Stomach (tissue), 9 donors: ENCODE results near the gene AK1. TPM values are rescaled to one million over a fixed set of nuclear protein-coding genes. Genes with fewer than 3 reads are reported as not detected.
A peak's percentile ranks its signal among the peaks of the same experiment; 100 is the strongest.

Source experiments
- DNase-seq, 2 donors: peaks; one replicate each; pipeline versions ENCODE4 v3.0.0 to v3.0.0-alpha.2; 2013 to 2019
- H3K27ac ChIP-seq, 5 donors: fragments of 200-600 bp in 4 of 5; sonication (generic) in 4 of 5; one replicate each; pipeline ENCODE4 v1.5.1; 2013 to 2019; ENCODE audit warnings: mild to moderate bottlenecking in 1 of 5, moderate library complexity in 1 of 5
- H3K27me3 ChIP-seq, 3 donors: fragments of 200-600 bp; sonication (generic); one replicate each; pipeline ENCODE4 v1.5.1; 2017 to 2019; ENCODE audit warnings: mixed run types in 1 of 3
- H3K36me3 ChIP-seq, 4 donors: fragments of 200-600 bp; sonication (generic); 1 replicate in 3 of 4; 2 replicates in 1 of 4; pipeline ENCODE4 v1.5.1; 2016 to 2019
- H3K4me1 ChIP-seq, 4 donors: fragments of 200-600 bp; sonication (generic); one replicate each; pipeline ENCODE4 v1.5.1; 2016 to 2019
- H3K4me3 ChIP-seq, 4 donors: fragments of 200-600 bp; sonication (generic) in 3 of 4; one replicate each; pipeline ENCODE4 v1.5.1; 2016 to 2019; ENCODE audit warnings: mild to moderate bottlenecking in 1 of 4
- H3K9me3 ChIP-seq, 4 donors: fragments of 200-600 bp; sonication (generic); one replicate each; pipeline ENCODE4 v1.5.1; 2016 to 2019
- CTCF ChIP-seq, 7 experiments: fragments of 450-650 bp in 4 of 7; fragments of 200-600 bp in 3 of 7; sonication (generic) in 3 of 7; IDR thresholded peaks; one replicate each; pipeline ENCODE4 v1.5.1; 2016 to 2019; ENCODE audit warnings: antibody characterized with exemption in 7 of 7, control low read depth in 2 of 7, mild to moderate bottlenecking in 1 of 7
- EP300 ChIP-seq: sonication (generic); formaldehyde crosslinking; IDR thresholded peaks from one replicate; pipeline ENCODE4 v1.6.1; 2017; ENCODE audit warnings: antibody characterized with exemption
- POLR2A ChIP-seq, 4 donors: fragments of 450-650 bp; IDR thresholded peaks; one replicate each; pipeline ENCODE4 v1.6.1; 2016; ENCODE audit warnings: antibody characterized with exemption in 4 of 4, control low read depth in 2 of 4, mild to moderate bottlenecking in 1 of 4, moderate library complexity in 1 of 4
- POLR2AphosphoS5 ChIP-seq, 3 donors: sonication (generic); formaldehyde crosslinking; IDR thresholded peaks; one replicate each; pipeline ENCODE4 v1.6.1; 2016; ENCODE audit warnings: antibody characterized with exemption in 3 of 3
- WGBS, 5 donors: extraction: QIAGEN DNeasy Blood & Tissue Kit in 3 of 5; methylation state at CpG; one replicate each; pipeline versions ENCODE4 v1.1.5 to v1.1.7; 2013 to 2018; 5-methylcytosine and 5-hydroxymethylcytosine counted together
- intact Hi-C: fragments of 100-400 bp; cut with DNase I; formaldehyde crosslinking; loops from one replicate; pipeline ENCODE4 v1.15.1; 2023; ENCODE audit warnings: low total_unique reads
- polyA plus RNA-seq, 3 donors: library from polyadenylated mRNA; stranded (reverse); fragments of 200-250 nt; gene quantifications; one replicate each; pipeline ENCODE4 v1.2.3, GENCODE V29; 2013
- total RNA-seq, 5 donors: library from RNA; depleted of rRNA; stranded (reverse); fragments of >200 nt; gene quantifications; one replicate each; pipeline versions ENCODE4 v1.1.0 to v1.2.3, GENCODE V29; 2014 to 2016
- donor health status: healthy with polysubstance abuse.
- donor health status: Bipolar disorder and iron deficiency.
- donor health status: healthy.

The AK1 gene
- total and polyA plus RNA-seq, 8 donors = 7.2 to 92.1 (median 64.4) TPM; not detected in 1

- intact Hi-C loops = no loop called here
- 96 to 98% (median 97%) methylated on average over 15 to 18 of the region's 18 CpGs for whole genome bisulfite sequencing, 5 donors
- Histone ChIP-seq H3K4me1 (peaks cover 11 to 29% (median 22%) of the 10 kb centered on the region in 4 donors), H3K27me3 (no peaks in the 10 kb centered on the region), H3K36me3 (peaks cover 33 to 74% (median 68%) of the 10 kb centered on the region in 4 donors), H3K27ac (no peak overlapping the region), H3K4me3 (no peak overlapping the region), H3K9me3 (no peaks in the 10 kb centered on the region)
- TF ChIP-seq EP300 = no peak
- TF ChIP-seq CTCF (IDR thresholded peaks at IDR 0.05) = no peak
- TF ChIP-seq POLR2AphosphoS5 (IDR thresholded peaks at IDR 0.05) = no peak
- TF ChIP-seq POLR2A (IDR thresholded peaks at IDR 0.05) = no peak
- DNase-seq = peak in 1 of 2 donors; percentile 2
Observed at GRCh38 chr9:127886401-127886972, 9.0 kb upstream of the AK1 start.

GRCh38 chr9:127885508-127886281, 8.2 kb upstream of the AK1 start:
- 72 to 78% (median 76%) methylated on average over 9 to 13 of the region's 13 CpGs for WGBS, 5 donors
- Histone ChIP-seq H3K4me3 (no peak overlapping the region), H3K4me1 (peaks cover 11 to 29% (median 22%) of the 10 kb centered on the region in 4 donors), H3K36me3 (peaks cover 30 to 68% (median 61%) of the 10 kb centered on the region in 4 donors), H3K9me3 (no peaks in the 10 kb centered on the region), H3K27ac (peak overlapping the region in 2 of 5 donors; percentile 33 to 51), H3K27me3 (no peaks in the 10 kb centered on the region)
- no peak for DNase-seq
- TF ChIP-seq CTCF (IDR thresholded peaks at IDR 0.05) = no peak
- TF ChIP-seq EP300 = no peak
- TF ChIP-seq POLR2AphosphoS5 (IDR thresholded peaks at IDR 0.05) = no peak
- TF ChIP-seq POLR2A (IDR thresholded peaks at IDR 0.05) = no peak
- intact Hi-C loops = no loop called here

- DNase-seq = no peak
- peaks cover 11 to 29% (median 22%) of the 10 kb centered on the region in 4 donors for H3K4me1 ChIP-seq
- TF ChIP-seq POLR2A (IDR thresholded peaks at IDR 0.05) (no peak), EP300 (no peak)
- H3K4me3 ChIP-seq = no peak overlapping the region
- peaks cover 25 to 61% (median 54%) of the 10 kb centered on the region in 4 donors for H3K36me3 ChIP-seq
- intact Hi-C loops = no loop called here
- H3K27ac ChIP-seq = peak overlapping the region in 4 of 5 donors; percentile 33 to 58 (median 50)
- no peaks in the 10 kb centered on the region for H3K9me3 ChIP-seq
- WGBS, 5 donors = 35 to 57% (median 50%) methylated on average over 3 to 15 of the region's 15 CpGs
- no peaks in the 10 kb centered on the region for H3K27me3 ChIP-seq
Observed at GRCh38 chr9:127884976-127885490, 7.6 kb upstream of the AK1 start.

- peak; percentile 79 to 91 for DNase-seq
- H3K27ac ChIP-seq = peak overlapping the region; percentile 1 to 58 (median 50)
- peaks cover 11 to 29% (median 22%) of the 10 kb centered on the region in 4 donors for H3K4me1 ChIP-seq
- peaks cover 25 to 55% (median 49%) of the 10 kb centered on the region in 4 donors for H3K36me3 ChIP-seq
- no peak overlapping the region for H3K4me3 ChIP-seq
- 24 to 39% (median 30%) methylated on average over 10 to 11 of the region's 11 CpGs for WGBS, 5 donors
- intact Hi-C loops = no loop called here
- no peaks in the 10 kb centered on the region for H3K27me3 ChIP-seq
- TF ChIP-seq CTCF (IDR thresholded peaks at IDR 0.05) (no peak), POLR2AphosphoS5 (IDR thresholded peaks at IDR 0.05) (peak in 2 of 3 donors; percentile 69 to 74)
- H3K9me3 ChIP-seq = no peaks in the 10 kb centered on the region
Observed at GRCh38 chr9:127884427-127884911, 7.0 kb upstream of the AK1 start.
